HL-60/S4 treated with retinoic acid at 250 ng/mL for 4 days and 3 days (cell line): Measurements from ENCODE around the gene ZBED4.

Experiments used
- in situ Hi-C: fragments of 300-500 bp; cut with MboI; formaldehyde crosslinking; loops from 2 replicates; pipeline ENCODE4 v1.7.0; 2022; ENCODE audit warnings: low sequenced_read_pairs

ZBED4 gene

DNA sequence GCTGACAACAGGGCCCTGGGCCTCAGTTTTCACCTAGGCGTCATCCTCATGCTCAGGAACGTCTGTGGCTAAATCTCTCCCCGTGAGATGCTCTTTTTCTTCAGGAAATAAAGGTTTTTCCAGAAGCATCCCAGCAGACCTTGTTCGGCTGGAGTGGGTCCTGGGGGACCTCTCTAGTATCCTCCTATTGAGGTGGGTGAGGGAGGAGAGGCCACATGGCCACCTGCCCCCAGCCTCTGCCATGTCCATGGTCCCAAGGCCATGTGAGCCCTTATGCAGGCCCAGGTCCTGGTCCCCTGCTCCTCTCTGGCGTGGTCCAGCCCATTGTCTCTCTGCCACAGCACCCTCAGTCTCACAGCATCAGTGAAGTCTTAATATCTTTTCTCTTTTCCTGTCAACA lies 42.6 kb downstream of the ZBED4 start:
- in situ Hi-C loops, result no loop called here

DNA sequence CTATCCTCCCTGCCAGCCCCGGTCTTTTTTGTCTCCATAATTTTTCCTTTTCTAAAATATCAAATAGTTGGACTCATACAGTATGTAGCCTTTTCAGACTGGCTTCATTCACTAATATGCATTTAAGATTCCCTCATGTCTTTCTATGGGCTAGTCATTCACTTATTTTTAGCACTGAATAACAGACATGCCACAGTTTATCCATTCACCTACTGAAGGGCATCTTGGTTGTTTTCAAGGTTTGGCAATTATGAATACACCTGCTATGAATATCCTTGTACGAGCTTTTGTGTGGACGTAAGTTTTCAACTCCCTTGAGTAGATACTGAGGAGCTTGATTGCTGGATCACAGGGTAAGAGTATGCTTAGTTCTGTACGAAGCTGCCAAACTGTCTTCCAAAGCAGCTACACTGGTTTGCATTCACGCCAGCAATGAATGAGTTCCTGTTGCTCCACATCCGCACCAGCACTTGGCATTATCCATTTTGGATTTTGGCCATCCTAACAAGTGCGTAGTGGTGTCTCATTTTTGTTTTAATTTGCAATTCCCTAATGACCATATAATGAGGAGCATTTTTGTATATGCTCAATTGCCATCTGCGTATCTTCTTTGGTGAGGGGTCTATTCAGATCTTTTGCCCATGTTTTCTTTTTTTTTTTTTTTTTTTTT lies 43.5 kb downstream of the ZBED4 start:
- in situ Hi-C loops, result no loop called here

DNA sequence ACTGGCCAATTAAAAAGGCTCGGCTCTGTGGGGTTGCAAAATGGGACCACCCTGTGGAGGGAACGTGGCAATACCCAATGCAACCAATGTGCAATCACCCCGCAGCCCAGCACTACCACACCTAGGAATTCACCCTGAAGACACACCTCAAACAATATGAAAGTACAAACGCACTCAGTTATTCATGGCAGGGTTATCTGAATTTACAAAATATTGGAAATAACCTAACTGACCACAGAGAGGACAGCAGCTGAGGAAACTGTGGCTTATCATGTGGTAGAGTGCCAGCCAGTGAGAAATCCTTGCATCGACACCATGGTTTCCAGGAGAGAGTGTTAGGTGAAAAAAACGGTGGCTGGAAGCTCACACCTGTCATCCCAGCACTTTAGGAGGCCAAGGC lies 45.9 kb downstream of the ZBED4 start:
- in situ Hi-C loops, result no loop called here

DNA sequence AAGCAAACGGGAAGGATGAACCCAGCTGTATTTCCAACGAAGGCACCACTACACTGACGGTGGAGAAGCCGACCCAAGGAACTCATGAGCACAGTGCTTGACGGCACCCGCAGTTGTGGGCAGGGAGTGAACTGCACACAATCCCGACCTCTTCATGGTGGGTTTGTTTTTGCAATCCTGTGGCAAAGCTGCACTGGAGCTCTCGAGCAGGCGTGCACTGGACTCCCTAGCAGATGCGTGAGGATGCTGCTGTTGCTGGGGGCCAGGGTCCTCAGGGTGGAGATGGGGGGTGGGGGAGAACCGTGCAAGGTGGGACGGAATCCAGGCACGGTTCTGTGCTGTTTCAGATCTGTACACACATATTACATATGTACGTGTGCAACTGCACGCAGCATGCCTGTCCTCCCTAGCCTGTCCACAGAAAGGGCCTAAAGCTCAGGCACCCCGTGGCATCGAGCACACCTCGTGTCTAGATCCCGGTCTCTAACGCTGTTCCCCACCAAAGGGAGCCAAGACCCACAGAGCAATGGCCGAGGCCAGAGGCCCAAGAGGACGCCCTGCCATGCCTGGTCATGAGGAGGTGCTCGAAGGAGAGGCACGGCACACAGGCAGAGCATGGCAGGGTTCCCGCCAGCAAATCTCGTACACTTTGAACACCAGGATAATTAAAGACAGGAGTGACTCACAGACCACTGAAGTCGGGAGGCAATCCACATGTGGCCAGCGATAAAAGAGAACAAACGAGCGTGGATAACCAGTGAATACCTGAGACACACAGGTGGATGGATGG lies 47.0 kb downstream of the ZBED4 start:
- in situ Hi-C loops, result no loop called here

DNA sequence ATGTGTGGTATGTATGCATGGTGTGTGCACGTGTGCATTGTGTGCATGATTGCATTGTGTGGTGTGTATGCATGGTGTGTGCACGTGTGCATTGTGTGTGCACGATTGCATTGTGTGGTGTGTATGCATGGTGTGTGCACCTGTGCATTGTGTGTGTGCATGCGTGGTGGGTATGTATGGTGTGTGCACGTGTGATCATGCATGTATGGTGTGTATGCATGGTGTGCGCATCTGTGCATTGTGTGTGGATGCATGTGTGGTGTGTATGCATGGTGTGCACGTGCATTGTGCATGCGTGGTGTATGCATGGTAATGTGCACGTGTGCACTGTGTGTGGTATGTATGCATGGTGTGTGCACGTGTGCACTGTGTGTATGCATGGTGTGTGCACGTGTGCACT lies 47.8 kb downstream of the ZBED4 start:
- in situ Hi-C loops, result no loop called here

DNA sequence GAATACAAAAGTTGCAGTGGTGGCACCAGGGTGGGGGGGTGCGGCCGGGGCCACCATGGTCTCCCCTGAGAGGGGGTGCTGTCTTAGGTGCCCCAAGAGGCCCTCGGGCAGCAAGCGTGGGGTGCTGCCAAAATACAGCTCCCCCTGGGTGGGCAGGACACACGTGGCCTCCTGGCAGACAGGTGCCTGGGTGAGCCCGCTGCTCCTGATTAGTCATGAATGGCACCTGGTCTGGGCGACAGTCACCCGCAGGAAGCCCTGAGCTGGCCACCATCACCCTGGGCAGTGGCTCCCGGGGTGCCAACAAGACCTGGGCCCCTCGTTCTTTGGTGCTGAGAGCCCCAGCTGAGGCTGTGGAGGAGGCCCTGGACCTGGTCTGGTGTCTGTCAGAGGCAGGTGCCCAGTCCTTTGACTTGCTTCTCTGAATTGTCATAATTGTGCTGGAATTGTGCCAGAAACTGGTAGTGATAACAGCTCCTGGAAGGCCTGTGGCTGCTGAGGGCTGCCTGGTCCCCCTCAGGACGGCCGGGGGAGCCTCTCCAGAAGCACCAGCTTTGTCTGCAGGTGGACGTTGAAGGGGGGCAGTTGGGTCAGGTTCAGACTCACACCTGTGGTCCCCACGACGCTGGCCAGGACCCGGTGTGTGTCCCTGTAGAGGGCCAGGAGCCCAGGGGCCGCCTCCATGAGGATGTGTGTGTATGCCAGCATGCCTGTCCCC lies 49.8 kb downstream of the ZBED4 start:
- in situ Hi-C loops, result no loop called here

DNA sequence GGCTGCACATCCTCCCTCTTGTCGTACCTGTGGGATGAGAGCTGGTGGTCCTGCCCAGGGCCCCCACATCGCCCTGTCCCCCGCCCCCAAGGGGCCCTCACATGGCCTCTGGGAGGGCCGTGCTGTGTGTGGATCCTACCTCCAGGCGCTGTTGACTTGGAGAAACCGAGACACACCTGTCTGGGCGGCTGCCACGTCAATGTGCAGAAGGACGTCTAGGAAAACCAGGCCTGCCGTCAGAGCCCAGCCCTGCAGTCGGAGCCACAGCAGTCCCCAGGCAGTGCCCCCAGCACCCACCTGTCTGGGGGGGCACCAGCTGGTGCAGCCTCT lies 50.4 kb downstream of the ZBED4 start:
- in situ Hi-C loops, result no loop called here

DNA sequence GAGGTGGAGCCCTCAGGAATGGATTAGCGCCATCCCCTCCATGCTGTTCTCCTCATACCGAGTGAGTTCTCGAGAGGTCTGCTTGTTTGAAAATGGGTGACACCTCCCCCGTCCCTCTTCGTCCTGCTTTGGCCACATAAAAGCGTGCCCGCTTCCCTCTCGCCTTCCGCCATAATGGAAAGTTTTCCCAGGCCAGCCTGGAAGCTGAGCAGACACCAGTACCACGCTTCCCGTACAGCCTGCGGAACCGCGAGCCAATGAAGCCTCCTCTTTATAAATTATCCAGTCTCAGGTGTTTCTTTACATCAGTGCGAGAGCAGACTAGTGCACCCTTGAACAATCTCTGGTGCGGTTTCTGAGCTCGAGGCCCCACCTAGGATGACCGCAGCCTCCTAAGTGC lies 51.8 kb downstream of the ZBED4 start:
- in situ Hi-C loops, result no loop called here

DNA sequence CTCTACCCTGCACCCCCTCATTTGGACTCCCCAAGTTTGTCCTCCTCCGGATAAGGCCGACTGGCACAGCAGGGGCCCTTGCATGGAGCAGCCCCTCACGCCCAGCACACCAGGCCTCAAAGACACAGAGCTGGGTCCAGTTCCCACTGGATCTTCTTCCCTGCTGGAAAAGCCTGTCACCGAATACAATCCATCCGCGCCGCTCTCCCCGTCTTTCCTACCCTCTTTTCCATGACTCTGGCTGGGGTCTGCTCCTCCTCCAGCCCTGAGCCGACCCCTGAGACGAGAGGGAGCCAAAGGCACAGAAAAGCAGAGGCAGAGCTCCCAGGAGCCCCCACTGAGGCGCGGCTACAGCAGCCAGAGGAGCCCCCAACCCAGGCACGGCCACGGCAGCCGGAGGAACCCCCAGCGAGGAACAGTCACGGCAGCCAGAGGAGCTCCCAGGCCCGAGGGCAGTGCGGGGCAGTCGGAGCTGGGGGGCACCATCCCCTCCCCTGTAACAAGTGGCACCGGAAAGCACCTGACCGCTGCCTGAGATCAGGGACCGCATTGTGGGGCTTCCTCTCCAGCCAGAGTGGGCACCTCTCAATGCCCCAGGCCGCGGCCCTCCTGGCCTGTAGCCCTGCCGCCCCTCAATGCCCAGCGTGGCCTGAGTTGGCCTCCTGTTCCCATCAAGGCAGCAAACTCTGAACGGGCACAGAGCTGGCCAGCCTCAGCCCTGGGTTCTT lies 52.6 kb downstream of the ZBED4 start:
- in situ Hi-C loops, result no loop called here

DNA sequence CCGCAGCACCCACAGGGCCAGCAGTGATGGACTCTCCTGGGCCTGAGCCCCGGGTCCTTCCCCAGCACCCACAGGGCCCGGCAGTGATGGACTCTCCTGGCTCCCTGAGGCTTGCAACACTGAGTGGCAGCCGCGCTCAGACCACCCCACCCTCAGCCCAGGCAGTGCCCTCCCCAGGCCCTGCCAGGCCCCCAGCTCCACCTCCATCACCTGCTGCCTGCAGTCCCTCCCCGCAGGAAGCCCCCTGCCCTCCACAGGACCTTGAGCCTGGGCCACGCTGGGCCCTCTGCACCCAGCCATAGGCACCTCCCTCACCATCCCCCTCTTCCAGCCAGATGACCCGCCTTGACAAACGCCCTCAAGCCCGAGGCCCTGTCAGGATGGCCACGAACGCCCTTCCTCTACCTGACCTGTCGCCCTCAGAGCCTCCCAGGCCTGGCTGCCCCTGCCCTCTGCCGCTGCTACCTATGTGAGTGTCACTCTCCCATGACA lies 53.2 kb downstream of the ZBED4 start:
- in situ Hi-C loops, result no loop called here

DNA sequence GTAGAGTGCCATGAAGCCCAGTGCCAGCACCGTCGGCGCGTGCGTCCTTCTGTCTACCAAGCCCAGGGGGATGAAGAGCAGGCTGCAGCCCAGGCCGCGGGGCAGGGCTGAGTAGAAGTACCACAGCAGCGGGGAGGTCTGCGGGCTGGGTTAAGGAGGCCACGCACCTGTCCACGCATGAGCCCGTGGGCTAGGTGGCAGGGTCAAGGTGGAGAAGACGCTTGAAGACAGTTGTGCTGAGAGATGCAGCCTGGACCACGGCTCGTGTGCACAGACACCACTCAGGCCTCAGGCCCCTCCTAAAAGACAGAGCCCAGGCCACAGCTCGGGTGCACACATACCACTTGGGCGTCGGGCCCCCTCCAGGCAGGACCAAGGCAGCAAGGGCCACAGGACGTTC lies 54.2 kb downstream of the ZBED4 start:
- in situ Hi-C loops, result no loop called here

DNA sequence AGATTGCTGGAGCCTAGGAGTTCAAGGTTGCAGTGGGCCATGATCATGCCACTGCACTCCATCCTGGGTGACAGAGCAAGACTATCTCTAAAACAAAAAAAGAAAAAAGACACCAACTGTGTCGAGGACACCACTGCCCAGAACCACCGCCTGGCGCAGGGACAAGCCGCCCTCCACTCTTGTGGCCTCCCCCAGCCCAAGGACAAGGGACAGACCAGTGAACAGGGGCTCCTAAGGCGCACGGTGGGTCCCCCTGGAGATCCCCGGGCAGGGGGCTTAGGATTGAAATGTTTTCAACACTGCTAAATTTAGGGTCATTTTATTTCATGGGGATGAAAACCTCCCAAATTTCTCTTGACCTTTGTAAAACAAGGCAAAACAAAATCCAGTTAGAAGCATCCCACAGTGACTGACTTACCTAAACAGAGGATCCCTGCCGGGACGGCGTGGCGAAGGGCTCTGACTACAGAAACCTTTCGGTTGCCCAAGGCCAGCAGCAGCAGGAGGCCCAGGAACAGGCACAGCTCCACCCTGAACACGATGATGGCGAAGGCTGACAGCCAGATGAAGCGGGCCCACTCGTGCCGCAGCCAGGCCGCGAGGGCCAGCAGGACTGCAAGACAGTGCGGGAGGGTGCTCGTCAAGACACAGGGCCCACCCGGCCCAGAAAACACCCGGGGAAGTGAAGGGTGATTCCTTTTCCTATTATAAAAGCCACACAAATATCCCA lies 56.0 kb downstream of the ZBED4 start:
- in situ Hi-C loops, result no loop called here

DNA sequence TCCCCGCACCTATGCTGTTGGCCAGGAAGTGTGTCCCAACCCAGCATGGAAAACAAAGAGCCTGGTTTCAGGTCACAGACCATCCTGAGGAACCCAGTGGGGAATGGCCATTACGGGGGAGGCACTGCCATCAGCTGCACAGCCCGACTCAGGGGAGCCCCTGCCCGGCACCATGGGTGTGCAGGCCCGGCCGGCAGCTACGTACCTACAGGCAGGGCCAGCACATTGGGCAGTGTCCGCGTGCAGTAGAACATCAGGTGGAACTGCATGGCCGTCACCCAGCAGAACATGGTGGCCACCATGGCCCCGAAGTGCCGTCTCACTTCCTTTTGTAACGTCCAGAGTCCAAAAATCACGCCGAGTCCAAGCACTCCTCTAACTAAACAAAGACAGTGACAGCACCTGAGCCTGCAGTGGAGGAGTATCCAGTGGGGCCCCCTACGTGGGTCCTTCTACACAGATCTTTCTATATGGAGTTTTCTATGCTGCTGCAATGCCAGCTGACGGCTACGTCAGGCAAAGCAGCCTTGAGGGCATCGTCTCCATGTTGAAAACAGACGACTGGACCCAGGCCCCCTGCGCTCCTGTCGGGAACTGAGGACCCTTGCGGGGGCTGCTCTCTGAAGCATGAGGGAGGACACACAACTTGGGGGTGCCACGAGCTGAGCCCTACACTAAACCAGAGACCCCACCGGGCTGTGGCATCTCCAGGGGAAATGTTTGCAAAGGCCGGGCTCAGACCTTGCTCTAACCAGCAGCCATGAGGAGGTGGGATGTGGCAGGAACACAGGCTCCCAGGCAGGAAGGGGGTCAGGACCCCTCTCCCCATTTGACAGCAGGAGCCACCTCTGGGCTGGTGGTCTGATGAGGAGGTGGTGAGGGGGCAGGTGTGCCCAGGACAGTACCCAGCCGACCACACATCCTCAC lies 56.8 kb downstream of the ZBED4 start:
- in situ Hi-C loops, result no loop called here

DNA sequence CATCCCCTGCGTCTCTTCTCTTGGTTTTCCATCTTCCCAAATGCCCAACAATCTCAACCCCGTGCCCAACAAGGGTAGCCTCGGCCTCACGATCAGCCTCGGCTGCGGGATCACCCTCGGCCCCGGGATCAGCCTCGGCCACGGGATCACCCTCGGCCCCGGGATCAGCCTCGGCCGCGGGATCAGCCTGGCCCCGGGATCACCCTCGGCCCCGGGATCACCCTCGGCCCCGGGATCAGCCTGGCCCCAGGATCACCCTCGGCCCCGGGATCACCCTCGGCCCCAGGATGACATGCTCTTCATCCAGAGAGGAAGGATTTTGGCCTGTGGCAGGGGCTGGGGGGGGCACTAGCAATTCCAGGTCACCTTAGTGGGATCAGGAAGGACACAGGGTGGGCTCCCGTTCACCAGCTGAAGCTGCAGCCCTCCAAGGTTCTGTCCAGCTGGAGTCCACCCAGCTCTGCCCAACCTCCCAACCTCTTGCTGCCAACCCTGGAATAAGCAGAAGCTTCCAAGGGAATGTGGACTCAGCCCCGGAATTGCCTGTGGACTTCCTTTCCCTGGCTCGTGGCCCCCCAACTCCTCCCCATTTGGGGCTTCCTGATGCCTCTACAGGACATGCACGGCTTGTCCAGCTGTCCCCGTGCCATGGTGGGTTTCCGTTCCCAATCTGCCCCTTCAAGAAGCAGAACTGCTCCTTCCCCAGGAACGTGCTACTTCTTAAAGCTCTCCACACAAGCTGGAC lies 58.4 kb downstream of the ZBED4 start:
- in situ Hi-C loops, result no loop called here

DNA sequence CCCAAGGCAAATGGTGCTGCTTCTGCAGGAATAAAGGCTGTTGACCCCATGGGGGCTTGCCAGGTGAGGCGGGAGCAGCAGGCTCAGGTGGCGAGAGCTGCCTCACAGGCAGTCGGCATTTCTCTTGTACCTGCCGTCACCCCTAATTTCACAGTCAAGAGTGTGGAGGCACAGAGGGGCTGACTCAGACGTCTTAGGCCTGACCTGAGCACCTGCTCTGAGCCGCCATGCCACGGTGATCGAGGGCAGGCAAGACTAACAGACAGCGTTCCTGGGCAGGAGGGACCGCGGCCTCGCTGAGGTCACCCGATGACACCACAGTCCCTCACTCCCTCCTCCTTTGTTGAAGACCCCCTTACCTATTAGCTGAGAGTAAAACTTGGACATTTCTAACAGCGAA lies 59.4 kb downstream of the ZBED4 start:
- in situ Hi-C loops, result no loop called here

DNA sequence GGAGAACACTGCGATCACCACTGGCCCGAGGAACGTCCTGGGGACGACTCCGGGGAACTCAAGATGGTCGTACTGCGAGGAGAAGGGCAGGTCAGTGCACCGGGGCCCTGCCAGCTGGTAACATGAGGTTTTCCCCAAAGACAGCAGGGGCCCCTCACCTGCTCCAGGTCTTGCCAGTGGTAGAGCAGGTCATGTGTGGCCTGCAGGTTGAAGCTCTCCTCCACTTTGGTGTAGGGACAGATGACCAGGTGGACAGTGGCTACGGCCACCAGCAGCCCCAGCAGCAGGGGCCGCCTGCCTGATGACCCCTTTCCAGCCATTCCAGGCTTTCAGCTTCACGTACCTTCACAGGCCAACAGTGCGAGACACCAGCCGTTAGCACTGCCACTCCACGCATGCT lies 59.8 kb downstream of the ZBED4 start:
- in situ Hi-C loops, result no loop called here

DNA sequence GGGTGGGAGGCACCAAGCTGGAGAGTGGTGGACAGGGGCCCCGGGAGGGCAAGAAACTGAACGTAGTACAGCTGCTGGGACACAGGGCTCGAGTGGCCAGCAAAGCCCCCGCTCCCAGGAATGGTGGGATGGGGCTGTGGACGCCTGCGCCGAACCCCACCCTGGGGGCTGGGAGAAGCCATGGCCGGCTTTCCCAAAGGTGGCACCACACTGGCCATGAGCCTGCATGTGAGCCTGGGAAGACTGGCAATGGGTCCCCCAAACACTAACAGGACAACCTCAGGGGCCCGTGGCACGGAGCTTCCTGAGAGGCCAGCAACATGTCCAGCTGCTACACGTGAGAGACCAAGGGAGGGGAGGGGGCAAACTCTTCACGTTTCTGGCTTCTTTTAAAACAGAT lies 60.6 kb downstream of the ZBED4 start:
- in situ Hi-C loops, result no loop called here

DNA sequence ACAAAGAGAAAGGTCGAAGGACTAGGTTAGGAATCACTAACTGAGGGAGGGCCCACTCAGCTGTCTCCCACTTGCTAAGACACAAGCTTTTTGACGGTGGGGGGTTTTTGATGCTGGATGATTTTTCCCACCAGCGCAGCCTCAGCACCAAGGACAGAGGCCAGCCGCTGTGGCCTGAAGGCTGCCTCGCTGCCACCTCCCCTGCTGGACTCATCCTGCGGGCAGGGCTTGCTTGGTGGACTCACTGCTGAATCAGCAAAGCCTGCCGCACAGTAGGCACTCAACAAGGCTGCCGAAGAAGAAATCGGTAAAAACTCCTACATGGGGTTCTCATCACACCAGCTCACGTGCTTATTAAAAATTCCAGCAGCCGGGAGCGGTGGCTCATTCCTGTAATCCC lies 62.0 kb downstream of the ZBED4 start:
- in situ Hi-C loops, result no loop called here

DNA sequence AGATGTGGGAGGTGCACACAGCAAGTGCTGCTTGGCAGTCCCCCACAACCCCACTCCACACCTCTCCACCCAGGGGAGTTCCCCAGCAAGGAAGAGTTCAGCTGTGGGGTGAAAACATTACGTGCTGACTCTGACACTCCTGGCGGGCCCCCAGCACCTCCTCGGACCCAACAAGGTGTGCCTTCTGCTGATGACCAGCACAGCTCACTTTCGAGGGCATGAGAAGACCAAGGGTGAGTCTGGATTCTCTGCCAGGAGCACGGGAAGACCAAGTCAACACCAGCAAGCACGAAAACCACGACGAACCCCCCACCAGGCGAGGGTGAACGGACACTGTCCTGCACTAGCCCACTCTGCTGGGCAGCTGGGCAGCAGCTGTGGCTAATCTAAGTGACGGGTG lies 63.2 kb downstream of the ZBED4 start:
- in situ Hi-C loops, result no loop called here
